ENCODE data around the gene ATP6V0D1. TPM values are rescaled to one million over a fixed set of nuclear protein-coding genes. Genes with fewer than 3 reads are reported as not detected.

ATP6V0D1 gene
- total RNA-seq, 3 donors from 2014 or later = 101 to 122 (median 104) TPM

GRCh38 chr16:67394155-67395104 is 86.5 kb downstream of the ATP6V0D1 start:
- TF ChIP-seq POLR2A (IDR thresholded peaks at IDR 0.05) (no peak), CTCF (IDR thresholded peaks at IDR 0.05) (no peak)
- no peak for DNase-seq (ENCODE audit: low spot score in 2 of 2)
- Histone ChIP-seq H3K4me3 (peak overlapping the region; percentile 42 to 65 (median 43)), H3K4me1 (peaks cover 6 to 25% of the 10 kb centered on the region in 2 donors), H3K9me3 (no peaks in the 10 kb centered on the region), H3K27ac (peak overlapping the region; percentile 73 to 82), H3K36me3 (no peaks in the 10 kb centered on the region), H3K27me3 (no peaks in the 10 kb centered on the region)
- intact Hi-C loops (cut with DNase I; ENCODE audit: low total_unique reads) = loop anchor here (1.0 kb wide), 1 partner anchor 27 kb away; no protein-coding TSS in a partner anchor

DNA sequence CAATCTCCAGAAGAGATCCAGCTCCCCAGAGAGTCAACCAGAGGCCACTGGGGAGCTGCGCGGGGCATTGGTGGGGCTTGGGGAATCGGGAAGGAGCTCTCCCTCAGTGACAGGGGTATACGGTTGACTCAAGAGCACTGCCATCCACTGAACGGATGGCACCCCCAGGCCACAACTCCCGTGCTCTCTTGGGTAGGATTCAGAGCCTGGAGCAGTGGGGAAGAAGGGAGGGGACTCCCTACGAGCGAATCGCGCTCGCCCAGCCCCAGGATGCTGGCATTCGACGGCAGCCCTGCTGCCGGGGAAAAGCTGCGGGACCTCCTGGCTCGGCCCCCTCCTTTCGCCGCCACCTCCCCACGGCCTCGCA is 87.2 kb downstream of the ATP6V0D1 start:
- H3K27ac ChIP-seq = peak overlapping the region; percentile 73 to 82
- TF ChIP-seq POLR2A (IDR thresholded peaks at IDR 0.05) = no peak
- no peak for TF ChIP-seq POLR2AphosphoS5 (IDR thresholded peaks at IDR 0.05)
- TF ChIP-seq CTCF (IDR thresholded peaks at IDR 0.05) = no peak
- intact Hi-C loops (cut with DNase I; ENCODE audit: low total_unique reads) = loop anchor here (1.0 kb wide), 1 partner anchor 28 kb away; no protein-coding TSS in a partner anchor

GRCh38 chr16:67393111-67393787 is 87.7 kb downstream of the ATP6V0D1 start, which contains the start of gene TPPP3:
TSS of gene TPPP3 (minus strand) at chr16:67393498. CDS start at chr16:67391111, 2,387 bp downstream.
- intact Hi-C loops (cut with DNase I; ENCODE audit: low total_unique reads) = no loop called here
- peak; percentile 78 to 95 for DNase-seq (ENCODE audit: low spot score in 2 of 2)
- Histone ChIP-seq H3K9me3 (no peaks in the 10 kb centered on the region), H3K27me3 (no peaks in the 10 kb centered on the region), H3K27ac (peak within 1 kb of the TSS; percentile 73 to 82), H3K4me1 (peaks cover 6 to 25% of the 10 kb centered on the region in 2 donors), H3K4me3 (peak within 1 kb of the TSS; percentile 42 to 65 (median 43)), H3K36me3 (no peaks in the 10 kb centered on the region)
- TF ChIP-seq CTCF (IDR thresholded peaks at IDR 0.05) = peak; percentile 42 to 75 (median 65)
- peak in 1 of 3 donors; percentile 30 for TF ChIP-seq POLR2AphosphoS5 (IDR thresholded peaks at IDR 0.05)
- TF ChIP-seq POLR2A (IDR thresholded peaks at IDR 0.05) = peak; percentile 15

More for the DNA sequence above, 87.2 kb downstream of the ATP6V0D1 start:
- Histone ChIP-seq H3K4me1 (peaks cover 6 to 25% of the 10 kb centered on the region in 2 donors), H3K36me3 (no peaks in the 10 kb centered on the region), H3K9me3 (no peaks in the 10 kb centered on the region), H3K27me3 (no peaks in the 10 kb centered on the region), H3K4me3 (peak overlapping the region; percentile 42 to 65 (median 43))
- no peak for DNase-seq (ENCODE audit: low spot score in 2 of 2)

GRCh38 chr16:67392301-67393059 is 88.5 kb downstream of the ATP6V0D1 start:
- no peak for DNase-seq (ENCODE audit: low spot score in 2 of 2)
- Histone ChIP-seq H3K27me3 (no peaks in the 10 kb centered on the region), H3K4me1 (peaks cover 6 to 23% of the 10 kb centered on the region in 2 donors)

More at GRCh38 chr16:67392301-67393059, 88.5 kb downstream of the ATP6V0D1 start:
- Histone ChIP-seq H3K9me3 (no peaks in the 10 kb centered on the region), H3K36me3 (no peaks in the 10 kb centered on the region), H3K4me3 (peak overlapping the region; percentile 42 to 65 (median 43)), H3K27ac (peak overlapping the region; percentile 73 to 82)
- no peak for TF ChIP-seq CTCF (IDR thresholded peaks at IDR 0.05)
- no peak for TF ChIP-seq POLR2A (IDR thresholded peaks at IDR 0.05)
- no peak for TF ChIP-seq POLR2AphosphoS5 (IDR thresholded peaks at IDR 0.05)
- intact Hi-C loops (cut with DNase I; ENCODE audit: low total_unique reads) = no loop called here
